DOHH2 (cell line): ENCODE results near the gene ABCC9.

Experiments used
- H3F3A ChIP-seq: fragments of 200-600 bp; sonication (generic), shearing (Covaris generic); 2 replicates; pipeline ENCODE4 v1.6.0; 2016; ENCODE audit warnings: antibody characterized with exemption, mild to moderate bottlenecking; ENCODE audit not compliant: control insufficient read depth, insufficient read depth
- H3K27ac ChIP-seq: fragments of 200-600 bp; sonication (generic); 2 replicates; pipeline ENCODE4 v1.5.1; 2014; ENCODE audit warnings: low read depth, mild to moderate bottlenecking, low read length, moderate library complexity
- H3K27me3 ChIP-seq: fragments of 200-600 bp; sonication (generic); 2 replicates; pipeline ENCODE4 v1.6.1; 2014; ENCODE audit warnings: mild to moderate bottlenecking, low read length, mixed read lengths; ENCODE audit not compliant: control insufficient read depth
- H3K36me3 ChIP-seq: fragments of 200-600 bp; sonication (generic); 2 replicates; pipeline ENCODE4 v1.6.1; 2014; ENCODE audit warnings: mild to moderate bottlenecking, low read length, moderate library complexity, mixed read lengths; ENCODE audit not compliant: control insufficient read depth
- H3K4me1 ChIP-seq: fragments of 200-600 bp; sonication (generic); 2 replicates; pipeline ENCODE4 v1.6.1; 2014; ENCODE audit warnings: mild to moderate bottlenecking, low read length, mixed read lengths; ENCODE audit not compliant: control insufficient read depth
- H3K4me2 ChIP-seq: fragments of 200-600 bp; sonication (generic); 2 replicates; pipeline ENCODE4 v1.6.0; 2014; ENCODE audit warnings: mild to moderate bottlenecking, low read length, moderate library complexity
- H3K4me3 ChIP-seq: fragments of 200-600 bp; sonication (generic); 2 replicates; pipeline ENCODE4 v1.5.1; 2014; ENCODE audit warnings: mild to moderate bottlenecking, low read length, mixed read lengths
- H3K79me2 ChIP-seq: fragments of 200-600 bp; sonication (generic); 2 replicates; pipeline ENCODE4 v1.6.1; 2014; ENCODE audit warnings: mild to moderate bottlenecking, low read length, mixed read lengths; ENCODE audit not compliant: control insufficient read depth
- H3K9me2 ChIP-seq: fragments of 200-600 bp; sonication (generic); replicated peaks from 2 replicates; pipeline ENCODE4 v1.6.1; 2014; ENCODE audit warnings: mild to moderate bottlenecking, low read length, mixed read lengths; ENCODE audit not compliant: control insufficient read depth
- H3K9me3 ChIP-seq: fragments of 200-600 bp; sonication (generic); 2 replicates; pipeline ENCODE4 v1.6.1; 2014; ENCODE audit warnings: antibody characterized with exemption, low read length, mixed read lengths; ENCODE audit not compliant: control insufficient read depth, insufficient read depth
- H4K20me1 ChIP-seq: fragments of 200-600 bp; sonication (generic); 2 replicates; pipeline ENCODE4 v1.6.0; 2014; ENCODE audit warnings: low read depth, mild to moderate bottlenecking, antibody characterized with exemption, low read length, moderate library complexity; ENCODE audit not compliant: control insufficient read depth, insufficient read depth
- EZH2phosphoT487 ChIP-seq: fragments of 200-600 bp; sonication (generic); IDR thresholded peaks from 2 replicates; pipeline ENCODE4 v1.6.1; 2017; ENCODE audit warnings: borderline replicate concordance, mild to moderate bottlenecking, antibody characterized with exemption, low read length, moderate library complexity, mixed read lengths
- TF ChIP-seq, protein P1 (sequence below): fragments of 200-600 bp; sonication (generic); IDR thresholded peaks from one replicate; pipeline ENCODE4 v1.5.1; 2014; ENCODE audit warnings: antibody characterized with exemption, mild to moderate bottlenecking, low read depth, low read length; ENCODE audit not compliant: poor library complexity, severe bottlenecking

Gene ABCC9

DNA sequence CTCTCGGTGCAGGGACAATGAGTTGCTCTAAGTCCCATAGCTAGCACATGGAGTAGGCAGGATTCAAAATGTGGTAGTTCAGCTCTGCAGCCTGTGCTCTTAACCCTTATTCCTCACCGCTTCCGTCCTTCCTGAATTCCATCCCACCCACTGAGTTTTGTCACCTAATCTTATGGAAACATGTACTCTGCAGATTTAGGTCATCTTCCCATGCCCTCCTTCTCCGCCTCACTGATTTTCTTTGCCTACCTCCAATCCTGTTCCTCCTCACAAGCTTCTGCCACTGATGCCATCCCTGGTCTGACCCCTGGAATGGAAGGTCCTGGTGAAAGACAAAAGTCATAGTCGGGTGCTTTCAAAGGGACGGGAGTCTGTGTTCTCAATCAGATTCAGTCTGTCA lies 46.5 kb upstream of the ABCC9 start:
- no peak overlapping the region for H3K4me3 ChIP-seq

DNA sequence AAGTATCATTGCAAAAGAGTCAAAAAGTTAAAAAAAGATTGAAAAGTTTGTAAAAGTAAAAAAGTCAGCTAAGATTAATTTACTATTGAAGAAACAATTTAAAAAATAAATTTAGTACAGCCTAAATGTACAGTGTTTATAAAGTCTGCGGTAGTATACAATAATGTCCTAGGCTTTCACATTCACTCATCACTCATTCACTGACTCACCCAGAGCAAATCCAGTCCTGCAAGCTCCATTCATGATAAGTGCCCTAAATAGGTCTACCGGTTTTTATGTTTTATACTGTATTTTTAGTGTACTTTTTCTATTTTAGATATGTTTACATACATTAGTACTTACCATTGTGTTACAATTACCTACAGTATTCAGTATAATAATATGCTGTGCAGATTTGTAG lies 43.9 kb upstream of the ABCC9 start:
- Histone ChIP-seq H3F3A (no peaks in the 10 kb centered on the region), H3K9me2 (no peaks in the 10 kb centered on the region), H3K36me3 (no peaks in the 10 kb centered on the region), H3K4me2 (no peak overlapping the region), H3K9me3 (no peaks in the 10 kb centered on the region), H3K27ac (no peak overlapping the region), H3K27me3 (no peaks in the 10 kb centered on the region), H4K20me1 (no peaks in the 10 kb centered on the region), H3K79me2 (no peaks in the 10 kb centered on the region), H3K4me3 (no peak overlapping the region), H3K4me1 (no peaks in the 10 kb centered on the region)
- TF ChIP-seq, protein P1, sequence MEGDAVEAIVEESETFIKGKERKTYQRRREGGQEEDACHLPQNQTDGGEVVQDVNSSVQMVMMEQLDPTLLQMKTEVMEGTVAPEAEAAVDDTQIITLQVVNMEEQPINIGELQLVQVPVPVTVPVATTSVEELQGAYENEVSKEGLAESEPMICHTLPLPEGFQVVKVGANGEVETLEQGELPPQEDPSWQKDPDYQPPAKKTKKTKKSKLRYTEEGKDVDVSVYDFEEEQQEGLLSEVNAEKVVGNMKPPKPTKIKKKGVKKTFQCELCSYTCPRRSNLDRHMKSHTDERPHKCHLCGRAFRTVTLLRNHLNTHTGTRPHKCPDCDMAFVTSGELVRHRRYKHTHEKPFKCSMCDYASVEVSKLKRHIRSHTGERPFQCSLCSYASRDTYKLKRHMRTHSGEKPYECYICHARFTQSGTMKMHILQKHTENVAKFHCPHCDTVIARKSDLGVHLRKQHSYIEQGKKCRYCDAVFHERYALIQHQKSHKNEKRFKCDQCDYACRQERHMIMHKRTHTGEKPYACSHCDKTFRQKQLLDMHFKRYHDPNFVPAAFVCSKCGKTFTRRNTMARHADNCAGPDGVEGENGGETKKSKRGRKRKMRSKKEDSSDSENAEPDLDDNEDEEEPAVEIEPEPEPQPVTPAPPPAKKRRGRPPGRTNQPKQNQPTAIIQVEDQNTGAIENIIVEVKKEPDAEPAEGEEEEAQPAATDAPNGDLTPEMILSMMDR: no peak
- no peak for TF ChIP-seq EZH2phosphoT487

More for the DNA sequence above, 46.5 kb upstream of the ABCC9 start:
- Histone ChIP-seq H3K4me2 (no peak overlapping the region), H3K36me3 (no peaks in the 10 kb centered on the region), H3K27me3 (no peaks in the 10 kb centered on the region), H3F3A (no peaks in the 10 kb centered on the region), H3K27ac (no peak overlapping the region), H3K79me2 (no peaks in the 10 kb centered on the region), H4K20me1 (no peaks in the 10 kb centered on the region), H3K9me2 (no peaks in the 10 kb centered on the region), H3K9me3 (no peaks in the 10 kb centered on the region), H3K4me1 (peaks cover 2% of the 10 kb centered on the region; the same call in 1 of the 2 replicates)
- no peak for TF ChIP-seq EZH2phosphoT487
- TF ChIP-seq, protein P1: no peak

DNA sequence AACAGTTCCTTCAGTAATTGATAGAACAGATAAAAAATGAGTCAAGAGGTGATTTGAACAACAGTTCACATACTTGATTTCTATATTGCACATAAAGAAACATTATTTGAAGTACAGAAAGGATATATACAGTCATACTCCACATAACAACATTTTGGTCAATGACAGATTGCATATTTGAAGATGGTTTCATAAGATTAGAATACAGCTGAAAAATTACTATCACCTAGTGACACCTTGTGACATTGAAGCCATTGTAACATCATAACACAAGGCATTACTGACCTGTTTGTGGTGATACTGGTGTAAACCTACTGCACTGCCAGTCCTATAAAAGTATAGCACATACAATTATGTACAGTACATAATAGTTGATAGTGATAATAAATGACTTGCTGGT lies 43.1 kb upstream of the ABCC9 start:
- Histone ChIP-seq H3K4me1 (no peaks in the 10 kb centered on the region), H3K27ac (no peak overlapping the region), H3K9me3 (no peaks in the 10 kb centered on the region), H4K20me1 (no peaks in the 10 kb centered on the region), H3K9me2 (no peaks in the 10 kb centered on the region), H3K36me3 (no peaks in the 10 kb centered on the region), H3K4me3 (no peak overlapping the region), H3K4me2 (no peak overlapping the region), H3K79me2 (no peaks in the 10 kb centered on the region), H3F3A (no peaks in the 10 kb centered on the region), H3K27me3 (no peaks in the 10 kb centered on the region)
- no peak for TF ChIP-seq EZH2phosphoT487
- TF ChIP-seq, protein P1: no peak

DNA sequence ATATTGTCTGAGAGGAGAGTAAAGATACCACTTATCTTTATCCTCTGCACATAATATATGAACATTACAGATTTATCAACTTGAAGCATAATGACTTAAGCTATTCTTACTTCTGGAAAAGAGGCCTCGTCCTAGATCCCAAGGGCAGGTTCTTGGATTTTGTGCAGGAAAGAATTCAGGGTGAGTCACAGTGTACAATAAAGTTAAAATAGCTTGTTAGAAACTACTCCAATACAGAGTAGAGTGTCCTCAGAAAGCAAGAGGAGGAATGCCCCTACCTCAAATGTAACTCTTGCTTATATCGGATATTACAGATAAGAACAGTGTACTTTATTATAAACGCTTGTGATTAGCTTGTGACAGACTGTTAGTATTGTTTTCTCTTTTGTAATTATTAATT lies 41.9 kb upstream of the ABCC9 start:
- no peak overlapping the region for H3K27ac ChIP-seq
- no peaks in the 10 kb centered on the region for H3K36me3 ChIP-seq
- H3K27me3 ChIP-seq: no peaks in the 10 kb centered on the region
- no peaks in the 10 kb centered on the region for H3K79me2 ChIP-seq
- H3F3A ChIP-seq: no peaks in the 10 kb centered on the region
- H3K4me2 ChIP-seq: no peak overlapping the region
- TF ChIP-seq, protein P1: no peak
- no peak for TF ChIP-seq EZH2phosphoT487
- no peaks in the 10 kb centered on the region for H3K9me2 ChIP-seq
- no peak overlapping the region for H3K4me3 ChIP-seq
- H3K9me3 ChIP-seq: no peaks in the 10 kb centered on the region
- no peaks in the 10 kb centered on the region for H4K20me1 ChIP-seq
- H3K4me1 ChIP-seq: no peaks in the 10 kb centered on the region
